Heart left ventricle (tissue), 13 donors: ENCODE measurements around the gene GALNT9.

Experiments
- POLR2A ChIP-seq, 2 donors: fragments of 450-650 bp; IDR thresholded peaks; one replicate each; pipeline ENCODE4 v1.6.1; 2017; ENCODE audit warnings: antibody characterized with exemption in 2 of 2, mild to moderate bottlenecking in 2 of 2, moderate library complexity in 2 of 2
- TF ChIP-seq, protein P1 (sequence below), 12 donors: fragments of 200-600 bp; sonication (generic) in 4 of 12; IDR thresholded peaks; one replicate each; pipeline versions ENCODE4 v1.5.0 to v1.8.0; 2018 to 2022; ENCODE audit warnings: antibody characterized with exemption in 12 of 12, mild to moderate bottlenecking in 5 of 12
- donor health status: ischemic (EF 13 %, LVEDD 7.1; RV severe dilation, severe dysfunction).
- donor health status: DM: no; HTN: yes; CAD: no.
- donor health status: DM: no; HTN: no; CAD: no.
- donor health status: ischemic (EF 25% LVEDD 6.9; RV normal size, moderate dysfunction).
- donor health status: ischemic (EF 25% LVEDD 5.7; RV mildly dilated, moderate dysfunction).
- donor health status: ischemic (EF 35%, LVEDD 5.7; RV mildly dilated, moderate dysfunction).
- donor health status: nonischemic (EF 11% LVEDD 7.7; RV severe dilation, severe dysfunction).
- donor health status: DM: yes; HTN: yes; CAD: no.
- donor health status: PGD.
- donor health status: ischemic (EF 29% LVEDD 5.4; RV normal size, mild dysfunction).
- donor health status: nonischemic (EF 23%, LVEDD 6.1; RV moderate dilation, normal function).

GRCh38 chr12:132337557-132337956 is 8.2 kb upstream of the GALNT9 start:
- TF ChIP-seq, protein P1, sequence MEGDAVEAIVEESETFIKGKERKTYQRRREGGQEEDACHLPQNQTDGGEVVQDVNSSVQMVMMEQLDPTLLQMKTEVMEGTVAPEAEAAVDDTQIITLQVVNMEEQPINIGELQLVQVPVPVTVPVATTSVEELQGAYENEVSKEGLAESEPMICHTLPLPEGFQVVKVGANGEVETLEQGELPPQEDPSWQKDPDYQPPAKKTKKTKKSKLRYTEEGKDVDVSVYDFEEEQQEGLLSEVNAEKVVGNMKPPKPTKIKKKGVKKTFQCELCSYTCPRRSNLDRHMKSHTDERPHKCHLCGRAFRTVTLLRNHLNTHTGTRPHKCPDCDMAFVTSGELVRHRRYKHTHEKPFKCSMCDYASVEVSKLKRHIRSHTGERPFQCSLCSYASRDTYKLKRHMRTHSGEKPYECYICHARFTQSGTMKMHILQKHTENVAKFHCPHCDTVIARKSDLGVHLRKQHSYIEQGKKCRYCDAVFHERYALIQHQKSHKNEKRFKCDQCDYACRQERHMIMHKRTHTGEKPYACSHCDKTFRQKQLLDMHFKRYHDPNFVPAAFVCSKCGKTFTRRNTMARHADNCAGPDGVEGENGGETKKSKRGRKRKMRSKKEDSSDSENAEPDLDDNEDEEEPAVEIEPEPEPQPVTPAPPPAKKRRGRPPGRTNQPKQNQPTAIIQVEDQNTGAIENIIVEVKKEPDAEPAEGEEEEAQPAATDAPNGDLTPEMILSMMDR (IDR thresholded peaks at IDR 0.05) = no peak
- no peak for TF ChIP-seq POLR2A (IDR thresholded peaks at IDR 0.05)
